Measurements from ENCODE around the gene IMPACT. TPM values are rescaled to one million over a fixed set of nuclear protein-coding genes. Genes with fewer than 3 reads are reported as not detected.

IMPACT gene
- total and polyA plus RNA-seq, 2 donors (not counting 1 experiment from before 2014, with no cell fraction given), result 5.0 to 11.1 TPM

DNA sequence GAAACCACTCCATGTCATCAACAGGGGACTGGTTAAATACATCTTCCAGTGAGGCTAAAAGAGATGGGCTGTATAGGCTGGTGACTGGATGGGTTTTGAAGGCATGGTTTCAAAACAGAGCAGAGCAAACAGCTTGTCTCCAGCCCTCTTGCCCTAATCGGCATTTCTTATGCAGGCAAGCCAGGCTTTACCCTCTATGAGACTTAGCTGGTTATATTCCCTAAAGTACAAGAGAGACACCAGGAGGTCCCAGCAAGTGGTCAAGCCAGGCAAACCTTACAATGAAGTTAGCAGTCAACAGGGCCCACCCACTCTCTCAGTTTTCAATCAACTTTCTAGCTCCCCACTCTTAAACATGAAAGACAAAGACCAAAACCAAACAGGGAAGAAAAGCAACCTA, 47.9 kb upstream of the IMPACT start:
- POLR2A ChIA-PET, result no interaction called here
- H3K4me1 Mint-ChIP-seq, result no peaks in the 10 kb centered on the region
- intact Hi-C loops (cut with micrococcal nuclease), result no loop called here
- no peaks in the 10 kb centered on the region for H3K36me3 ChIP-seq (replicated peaks in 1 of 2; ENCODE audit: control extremely low read depth in 1 of 2, control insufficient read depth in 1 of 2, extremely low read depth in 1 of 2, insufficient read depth in 2 of 2, low read length in 1 of 2)
- ATAC-seq (ENCODE audit: low read depth), result no peak
- no peaks in the 10 kb centered on the region for H3K4me1 ChIP-seq (ENCODE audit: control insufficient read depth in 2 of 2, insufficient read depth in 2 of 2, low read length in 2 of 2)
- 100% methylated on average over 1 of the region's 1 CpG for WGBS (ENCODE audit: insufficient coverage)
- H3K27ac ChIP-seq (ENCODE audit: low read length in 2 of 2), result no peak overlapping the region
- H3K9me3 ChIP-seq (ENCODE audit: control extremely low read depth in 1 of 3, control insufficient read depth in 2 of 3, insufficient read depth in 1 of 3, low read length in 2 of 3), result no peaks in the 10 kb centered on the region
- no peak overlapping the region for H3K4me3 ChIP-seq (ENCODE audit: control extremely low read depth in 1 of 5, extremely low read depth in 1 of 5, insufficient read depth in 1 of 5, low read depth in 2 of 5, low read length in 4 of 5)
- no peaks in the 10 kb centered on the region for H4K20me1 ChIP-seq (ENCODE audit: control insufficient read depth, insufficient read depth, low read length, poor library complexity, severe bottlenecking)
- no peak for DNase-seq
- H3K79me2 ChIP-seq (ENCODE audit: control insufficient read depth, insufficient read depth, low read length), result no peaks in the 10 kb centered on the region
- H3K27ac Mint-ChIP-seq, result no peak overlapping the region
- H3K27me3 ChIP-seq (replicated peaks in 1 of 4; ENCODE audit: control extremely low read depth in 1 of 4, control insufficient read depth in 3 of 4, insufficient read depth in 4 of 4, low read length in 3 of 4), result no peaks in the 10 kb centered on the region
- no peak for TF ChIP-seq EZH2 (IDR thresholded peaks at IDR 0.05; ENCODE audit: borderline replicate concordance, insufficient read depth, low read depth, low read length, poor library complexity, severe bottlenecking)
- TF ChIP-seq, protein P1, sequence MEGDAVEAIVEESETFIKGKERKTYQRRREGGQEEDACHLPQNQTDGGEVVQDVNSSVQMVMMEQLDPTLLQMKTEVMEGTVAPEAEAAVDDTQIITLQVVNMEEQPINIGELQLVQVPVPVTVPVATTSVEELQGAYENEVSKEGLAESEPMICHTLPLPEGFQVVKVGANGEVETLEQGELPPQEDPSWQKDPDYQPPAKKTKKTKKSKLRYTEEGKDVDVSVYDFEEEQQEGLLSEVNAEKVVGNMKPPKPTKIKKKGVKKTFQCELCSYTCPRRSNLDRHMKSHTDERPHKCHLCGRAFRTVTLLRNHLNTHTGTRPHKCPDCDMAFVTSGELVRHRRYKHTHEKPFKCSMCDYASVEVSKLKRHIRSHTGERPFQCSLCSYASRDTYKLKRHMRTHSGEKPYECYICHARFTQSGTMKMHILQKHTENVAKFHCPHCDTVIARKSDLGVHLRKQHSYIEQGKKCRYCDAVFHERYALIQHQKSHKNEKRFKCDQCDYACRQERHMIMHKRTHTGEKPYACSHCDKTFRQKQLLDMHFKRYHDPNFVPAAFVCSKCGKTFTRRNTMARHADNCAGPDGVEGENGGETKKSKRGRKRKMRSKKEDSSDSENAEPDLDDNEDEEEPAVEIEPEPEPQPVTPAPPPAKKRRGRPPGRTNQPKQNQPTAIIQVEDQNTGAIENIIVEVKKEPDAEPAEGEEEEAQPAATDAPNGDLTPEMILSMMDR (IDR thresholded peaks at IDR 0.05), result no peak
- H3K9ac ChIP-seq (ENCODE audit: low read length), result no peak overlapping the region
- no peak overlapping the region for H2AFZ ChIP-seq (ENCODE audit: insufficient read depth, low read depth, low read length, poor library complexity, severe bottlenecking)
- CTCF ChIA-PET, result interaction anchor here (1.4 kb wide), 1 partner anchor 19 kb away, joined by 6 read pairs; no protein-coding TSS in a partner anchor
- H3K27me3 Mint-ChIP-seq, result peaks cover 5% of the 10 kb centered on the region
- no peak overlapping the region for H3K4me3 Mint-ChIP-seq
- H3K4me2 ChIP-seq (replicated peaks; ENCODE audit: low read depth, low read length, poor library complexity, severe bottlenecking), result no peak overlapping the region
- no peaks in the 10 kb centered on the region for H3K9me3 Mint-ChIP-seq (ENCODE audit: insufficient read depth)

DNA sequence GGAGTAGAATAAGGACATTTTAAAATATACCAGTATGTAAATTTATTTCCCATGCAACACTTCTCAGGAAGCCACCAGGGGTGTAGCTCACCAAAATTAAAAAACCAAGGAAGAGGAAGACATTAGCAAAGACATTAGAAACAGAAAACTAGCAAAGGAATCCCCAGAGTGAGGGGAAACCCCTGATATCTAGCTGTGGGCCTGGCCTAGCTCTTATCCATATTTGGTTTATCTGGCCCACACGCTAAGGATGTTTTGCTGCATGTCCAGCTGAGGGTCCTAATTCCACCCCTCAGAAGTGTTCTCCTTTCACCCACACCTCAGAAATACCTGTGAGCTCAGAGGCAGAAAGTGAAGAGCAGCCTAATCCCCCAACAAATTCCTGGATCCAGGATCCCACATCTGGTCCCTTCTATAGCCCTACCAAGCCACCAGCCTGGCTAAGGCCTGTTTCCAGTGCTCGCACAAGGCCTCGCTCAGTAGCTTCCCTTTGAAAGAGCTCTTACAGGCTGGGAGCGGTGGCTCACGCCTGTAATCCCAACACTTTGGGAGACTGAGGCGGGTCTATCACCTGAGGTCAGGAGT, 46.2 kb upstream of the IMPACT start:
- intact Hi-C loops (cut with micrococcal nuclease), result no loop called here
- Histone ChIP-seq H3K4me3 (ENCODE audit: control extremely low read depth in 1 of 5, extremely low read depth in 1 of 5, insufficient read depth in 1 of 5, low read depth in 2 of 5, low read length in 4 of 5) (no peak overlapping the region), H3K27ac (ENCODE audit: low read length in 2 of 2) (no peak overlapping the region), H3K9me3 (ENCODE audit: control extremely low read depth in 1 of 3, control insufficient read depth in 2 of 3, insufficient read depth in 1 of 3, low read length in 2 of 3) (no peaks in the 10 kb centered on the region), H3K4me2 (replicated peaks; ENCODE audit: low read depth, low read length, poor library complexity, severe bottlenecking) (no peak overlapping the region), H3K79me2 (ENCODE audit: control insufficient read depth, insufficient read depth, low read length) (no peaks in the 10 kb centered on the region), H3K4me1 (ENCODE audit: control insufficient read depth in 2 of 2, insufficient read depth in 2 of 2, low read length in 2 of 2) (no peaks in the 10 kb centered on the region), H3K27me3 (replicated peaks in 1 of 4; ENCODE audit: control extremely low read depth in 1 of 4, control insufficient read depth in 3 of 4, insufficient read depth in 4 of 4, low read length in 3 of 4) (no peaks in the 10 kb centered on the region), H3K9ac (ENCODE audit: low read length) (no peak overlapping the region), H4K20me1 (ENCODE audit: control insufficient read depth, insufficient read depth, low read length, poor library complexity, severe bottlenecking) (no peaks in the 10 kb centered on the region), H2AFZ (ENCODE audit: insufficient read depth, low read depth, low read length, poor library complexity, severe bottlenecking) (no peak overlapping the region), H3K36me3 (replicated peaks in 1 of 2; ENCODE audit: control extremely low read depth in 1 of 2, control insufficient read depth in 1 of 2, extremely low read depth in 1 of 2, insufficient read depth in 2 of 2, low read length in 1 of 2) (no peaks in the 10 kb centered on the region)
- 96% methylated on average over 6 of the region's 6 CpGs for WGBS (ENCODE audit: insufficient coverage)
- H3K4me3 Mint-ChIP-seq, result no peak overlapping the region
- DNase-seq (no peak), ATAC-seq (ENCODE audit: low read depth) (no peak)
- ChIA-PET POLR2A (no interaction called here), CTCF (no interaction called here)
- H3K27me3 Mint-ChIP-seq, result peaks cover 5% of the 10 kb centered on the region
- H3K27ac Mint-ChIP-seq, result no peak overlapping the region
- no peaks in the 10 kb centered on the region for H3K4me1 Mint-ChIP-seq
- H3K9me3 Mint-ChIP-seq (ENCODE audit: insufficient read depth), result no peaks in the 10 kb centered on the region
- TF ChIP-seq, protein P1 (IDR thresholded peaks at IDR 0.05), result no peak
- TF ChIP-seq EZH2 (IDR thresholded peaks at IDR 0.05; ENCODE audit: borderline replicate concordance, insufficient read depth, low read depth, low read length, poor library complexity, severe bottlenecking), result no peak
